ENCODE results near the gene UST. TPM values are rescaled to one million over a fixed set of nuclear protein-coding genes. Genes with fewer than 3 reads are reported as not detected.
"Not testable (repeated sequence)": the region's sequence is repeated elsewhere in the genome, so short reads cannot be mapped to it uniquely, and the experiment has no call there.

Gene UST
- total RNA-seq, 4 donors from 2014 or later = 13.5 to 47.1 (median 33.0) TPM

- TF ChIP-seq CTCF (IDR thresholded peaks at IDR 0.05) = no peak
- TF ChIP-seq POLR2A (IDR thresholded peaks at IDR 0.05) = no peak
- TF ChIP-seq EP300 (IDR thresholded peaks at IDR 0.05) = no peak
These were observed 25.2 kb downstream of the UST start for GRCh38 chr6:148771896-148772554.

GRCh38 chr6:148775161-148775560, 28.3 kb downstream of the UST start:
- Histone ChIP-seq H3K4me1 (peaks cover 0 to 66% (median 14%) of the 10 kb centered on the region in 4 donors), H3K4me3 (no peak overlapping the region), H3K27me3 (no peaks in the 10 kb centered on the region), H3K27ac (no peak overlapping the region), H3K9me3 (no peaks in the 10 kb centered on the region), H3K36me3 (no peaks in the 10 kb centered on the region)
- TF ChIP-seq POLR2A (IDR thresholded peaks at IDR 0.05) = no peak
- TF ChIP-seq CTCF (IDR thresholded peaks at IDR 0.05) = no peak
- no peak for TF ChIP-seq EP300 (IDR thresholded peaks at IDR 0.05)
- DNase-seq (ENCODE audit: low spot score in 2 of 2) = no peak
- 70 to 75% methylated on average over 6 of the region's 6 CpGs for WGBS, 2 donors

More at GRCh38 chr6:148771896-148772554, 25.2 kb downstream of the UST start:
- H3K27me3 ChIP-seq = no peaks in the 10 kb centered on the region
- no peak overlapping the region for H3K27ac ChIP-seq
- 89 to 92% methylated on average over 6 of the region's 6 CpGs for WGBS, 2 donors
- peaks cover 0 to 56% (median 17%) of the 10 kb centered on the region in 4 donors for H3K4me1 ChIP-seq
- H3K9me3 ChIP-seq = no peaks in the 10 kb centered on the region
- no peak for DNase-seq (ENCODE audit: low spot score in 2 of 2)
- no peak overlapping the region for H3K4me3 ChIP-seq
- no peaks in the 10 kb centered on the region for H3K36me3 ChIP-seq

GRCh38 chr6:148776321-148777308, 29.8 kb downstream of the UST start:
- TF ChIP-seq EP300 (IDR thresholded peaks at IDR 0.05) (peak in 1 of 2 donors; percentile 30), CTCF (IDR thresholded peaks at IDR 0.05) (no peak)
- Histone ChIP-seq H3K27ac (peak overlapping the region in 3 of 4 donors; percentile 46 to 67 (median 47)), H3K4me3 (peak overlapping the region in 1 of 4 donors; percentile 19), H3K36me3 (no peaks in the 10 kb centered on the region), H3K27me3 (no peaks in the 10 kb centered on the region), H3K9me3 (no peaks in the 10 kb centered on the region), H3K4me1 (peaks cover 0 to 55% (median 10%) of the 10 kb centered on the region in 4 donors)
- no peak for DNase-seq (ENCODE audit: low spot score in 2 of 2)
- WGBS, 2 donors = 53 to 54% methylated on average over 15 of the region's 15 CpGs

GRCh38 chr6:148779142-148779562, 32.3 kb downstream of the UST start:
- 45 to 55% methylated on average over 6 of the region's 6 CpGs for WGBS, 2 donors
- no peak overlapping the region for H3K27ac ChIP-seq
- no peaks in the 10 kb centered on the region for H3K9me3 ChIP-seq
- TF ChIP-seq CTCF (IDR thresholded peaks at IDR 0.05) (no peak), EP300 (IDR thresholded peaks at IDR 0.05) (peak in 1 of 2 donors; percentile 52), POLR2A (IDR thresholded peaks at IDR 0.05) (no peak)
- H3K4me3 ChIP-seq = no peak overlapping the region
- no peak for DNase-seq (ENCODE audit: low spot score in 2 of 2)
- peaks cover 0 to 49% (median 10%) of the 10 kb centered on the region in 4 donors for H3K4me1 ChIP-seq
- no peaks in the 10 kb centered on the region for H3K27me3 ChIP-seq
- no peaks in the 10 kb centered on the region for H3K36me3 ChIP-seq

GRCh38 chr6:148780423-148780822, 33.6 kb downstream of the UST start:
- H3K4me1 ChIP-seq = peaks cover 0 to 45% (median 10%) of the 10 kb centered on the region in 4 donors
- WGBS, 2 donors = 98 to 100% methylated on average over 1 of the region's 1 CpG
- DNase-seq (ENCODE audit: low spot score in 2 of 2); H3K9me3 ChIP-seq; H3K4me3 ChIP-seq; H3K27me3 ChIP-seq; H3K36me3 ChIP-seq; H3K27ac ChIP-seq: not testable (repeated sequence)
